ENCODE measurements around the gene SUCLG2. TPM values are rescaled to one million over a fixed set of nuclear protein-coding genes. Genes with fewer than 3 reads are reported as not detected.

The SUCLG2 gene
- total and polyA plus RNA-seq, 7 donors: 63.1 to 289 (median 70.9) TPM

DNA sequence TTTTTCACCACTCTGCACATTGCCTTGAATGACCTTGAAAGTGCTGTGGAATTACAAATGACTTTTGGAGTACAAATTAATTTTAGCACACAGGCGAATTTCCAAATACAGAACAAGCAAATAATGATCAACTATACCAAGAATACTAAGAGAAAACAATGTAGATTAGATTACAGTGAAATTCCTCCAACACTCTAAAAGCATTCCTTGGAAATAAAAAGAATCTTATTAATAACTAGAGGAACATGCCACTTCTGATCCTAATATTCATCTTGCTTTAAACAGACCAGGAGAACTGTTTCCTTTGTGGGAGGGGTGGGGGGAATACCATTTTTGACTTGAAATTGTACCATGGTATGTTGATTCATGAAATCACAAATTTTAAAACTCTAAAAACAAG, 167.5 kb downstream of the SUCLG2 start:
- Histone ChIP-seq H3K9me3 (no peaks in the 10 kb centered on the region), H3K4me3 (no peak overlapping the region), H3K36me3 (no peaks in the 10 kb centered on the region), H3K27me3 (no peaks in the 10 kb centered on the region), H3K4me1 (peaks cover 0 to 30% (median 18%) of the 10 kb centered on the region in 4 donors), H3K27ac (no peak overlapping the region)
- 86 to 98% methylated on average over 1 of the region's 1 CpG for WGBS, 2 donors
- DNase-seq: no peak
- TF ChIP-seq EP300 (IDR thresholded peaks at IDR 0.05) (no peak), POLR2AphosphoS5 (IDR thresholded peaks at IDR 0.05) (no peak), POLR2A (IDR thresholded peaks at IDR 0.05) (no peak)
- TF ChIP-seq, protein P1, sequence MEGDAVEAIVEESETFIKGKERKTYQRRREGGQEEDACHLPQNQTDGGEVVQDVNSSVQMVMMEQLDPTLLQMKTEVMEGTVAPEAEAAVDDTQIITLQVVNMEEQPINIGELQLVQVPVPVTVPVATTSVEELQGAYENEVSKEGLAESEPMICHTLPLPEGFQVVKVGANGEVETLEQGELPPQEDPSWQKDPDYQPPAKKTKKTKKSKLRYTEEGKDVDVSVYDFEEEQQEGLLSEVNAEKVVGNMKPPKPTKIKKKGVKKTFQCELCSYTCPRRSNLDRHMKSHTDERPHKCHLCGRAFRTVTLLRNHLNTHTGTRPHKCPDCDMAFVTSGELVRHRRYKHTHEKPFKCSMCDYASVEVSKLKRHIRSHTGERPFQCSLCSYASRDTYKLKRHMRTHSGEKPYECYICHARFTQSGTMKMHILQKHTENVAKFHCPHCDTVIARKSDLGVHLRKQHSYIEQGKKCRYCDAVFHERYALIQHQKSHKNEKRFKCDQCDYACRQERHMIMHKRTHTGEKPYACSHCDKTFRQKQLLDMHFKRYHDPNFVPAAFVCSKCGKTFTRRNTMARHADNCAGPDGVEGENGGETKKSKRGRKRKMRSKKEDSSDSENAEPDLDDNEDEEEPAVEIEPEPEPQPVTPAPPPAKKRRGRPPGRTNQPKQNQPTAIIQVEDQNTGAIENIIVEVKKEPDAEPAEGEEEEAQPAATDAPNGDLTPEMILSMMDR (IDR thresholded peaks at IDR 0.05): no peak
- intact Hi-C loops (cut with DNase I): no loop called here

DNA sequence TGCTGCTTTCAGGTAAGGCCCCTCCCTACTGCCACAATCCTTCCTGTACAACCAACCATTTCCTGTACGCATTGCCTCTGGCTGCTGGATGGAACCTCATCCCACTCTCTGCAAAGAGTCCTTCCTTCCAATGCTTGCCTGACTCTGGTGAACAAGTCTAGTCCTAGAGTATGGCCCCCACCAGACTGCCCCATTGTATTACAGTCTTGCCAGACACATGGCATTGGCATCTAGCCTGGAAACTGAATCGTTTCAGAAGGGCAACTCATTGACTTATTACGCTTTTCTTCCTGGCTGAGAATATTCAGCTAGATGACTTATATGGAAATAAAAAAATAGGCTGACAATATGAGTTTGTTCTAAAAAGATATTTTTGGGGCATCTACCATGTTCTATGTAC, 170.3 kb downstream of the SUCLG2 start:
- intact Hi-C loops (cut with DNase I): no loop called here
- DNase-seq: no peak

GRCh38 chr3:67481126-67481525, 173.3 kb downstream of the SUCLG2 start:
- Histone ChIP-seq H3K9me3 (no peaks in the 10 kb centered on the region), H3K4me3 (no peak overlapping the region), H3K27me3 (no peaks in the 10 kb centered on the region), H3K27ac (no peak overlapping the region), H3K4me1 (peaks cover 0 to 3% (median 0%) of the 10 kb centered on the region in 4 donors), H3K36me3 (no peaks in the 10 kb centered on the region)
- TF ChIP-seq, protein P1 (IDR thresholded peaks at IDR 0.05): no peak
- TF ChIP-seq POLR2AphosphoS5 (IDR thresholded peaks at IDR 0.05) (no peak), POLR2A (IDR thresholded peaks at IDR 0.05) (no peak), EP300 (IDR thresholded peaks at IDR 0.05) (no peak)
- no peak for DNase-seq
- WGBS, 2 donors: 83 to 88% methylated on average over 4 of the region's 4 CpGs
- intact Hi-C loops (cut with DNase I): no loop called here

More for the DNA sequence above, 170.3 kb downstream of the SUCLG2 start:
- no peak for TF ChIP-seq POLR2AphosphoS5 (IDR thresholded peaks at IDR 0.05)
- no peak for TF ChIP-seq EP300 (IDR thresholded peaks at IDR 0.05)
- TF ChIP-seq POLR2A (IDR thresholded peaks at IDR 0.05): no peak
- TF ChIP-seq, protein P1 (IDR thresholded peaks at IDR 0.05): no peak
- Histone ChIP-seq H3K4me1 (peaks cover 0 to 13% (median 10%) of the 10 kb centered on the region in 4 donors), H3K27me3 (no peaks in the 10 kb centered on the region), H3K27ac (no peak overlapping the region), H3K36me3 (no peaks in the 10 kb centered on the region), H3K4me3 (no peak overlapping the region), H3K9me3 (no peaks in the 10 kb centered on the region)
- 86 to 94% methylated on average over 3 of the region's 3 CpGs for WGBS, 2 donors

DNA sequence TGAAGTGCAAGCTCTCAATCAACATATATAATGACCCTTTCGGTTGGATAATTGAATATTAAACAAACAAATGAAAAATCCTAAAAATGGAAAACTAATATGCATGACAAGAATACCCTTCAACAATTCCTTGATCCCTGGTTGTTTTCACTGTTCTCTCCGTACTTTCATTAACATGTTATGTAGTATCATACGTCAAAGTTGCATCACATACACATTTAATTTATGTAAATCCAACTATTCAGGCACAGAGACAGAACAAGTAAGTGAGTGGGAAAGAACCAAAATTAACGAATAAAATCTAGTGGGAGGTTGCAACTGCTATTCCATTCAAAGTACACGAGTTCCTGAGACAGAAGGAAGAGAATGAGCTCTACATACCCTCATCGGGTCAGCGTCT, 176.0 kb downstream of the SUCLG2 start:
- H3K36me3 ChIP-seq: no peaks in the 10 kb centered on the region
- 97 to 98% methylated on average over 7 of the region's 7 CpGs for WGBS, 2 donors
- intact Hi-C loops (cut with DNase I): no loop called here
- TF ChIP-seq POLR2AphosphoS5 (IDR thresholded peaks at IDR 0.05) (no peak), EP300 (IDR thresholded peaks at IDR 0.05) (no peak), POLR2A (IDR thresholded peaks at IDR 0.05) (no peak)
- TF ChIP-seq, protein P1 (IDR thresholded peaks at IDR 0.05): no peak
- no peak for DNase-seq
- no peak overlapping the region for H3K27ac ChIP-seq
- H3K4me1 ChIP-seq: no peaks in the 10 kb centered on the region
- no peaks in the 10 kb centered on the region for H3K27me3 ChIP-seq
- H3K9me3 ChIP-seq: no peaks in the 10 kb centered on the region
- no peak overlapping the region for H3K4me3 ChIP-seq

DNA sequence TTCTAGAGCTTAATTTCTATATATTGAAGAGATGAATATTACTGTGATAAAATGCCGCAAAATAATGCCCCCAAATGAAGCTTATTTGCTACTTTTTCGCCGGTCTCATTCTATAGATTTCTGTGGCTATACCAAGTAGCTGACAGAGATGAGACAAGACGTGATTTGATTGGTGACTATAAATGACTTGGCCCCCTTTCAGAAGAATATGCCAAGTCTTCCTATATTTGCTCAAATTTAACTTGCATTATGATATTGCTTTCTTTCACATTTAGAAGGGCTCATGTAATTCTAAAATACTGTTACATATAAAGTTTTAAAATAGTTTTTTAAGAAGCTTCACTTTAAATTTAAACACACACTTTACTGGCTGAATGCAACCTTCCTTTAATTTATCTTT, 180.1 kb downstream of the SUCLG2 start:
- intact Hi-C loops (cut with DNase I): no loop called here
- Histone ChIP-seq H3K4me3 (no peak overlapping the region), H3K4me1 (no peaks in the 10 kb centered on the region), H3K9me3 (no peaks in the 10 kb centered on the region), H3K36me3 (no peaks in the 10 kb centered on the region), H3K27ac (no peak overlapping the region), H3K27me3 (no peaks in the 10 kb centered on the region)
- WGBS, 2 donors: 97 to 98% methylated on average over 4 of the region's 4 CpGs
- no peak for DNase-seq
- TF ChIP-seq, protein P1 (IDR thresholded peaks at IDR 0.05): no peak
- TF ChIP-seq POLR2A (IDR thresholded peaks at IDR 0.05) (no peak), EP300 (IDR thresholded peaks at IDR 0.05) (no peak)
